Ecto neural progenitor cell (in vitro differentiated cells): ENCODE data around the gene ZNF501.

Experiments used
- DNase-seq: peaks from one replicate; pipeline ENCODE4 v3.0.0-alpha.2; 2018; ENCODE audit warnings: low spot score

The ZNF501 gene

DNA sequence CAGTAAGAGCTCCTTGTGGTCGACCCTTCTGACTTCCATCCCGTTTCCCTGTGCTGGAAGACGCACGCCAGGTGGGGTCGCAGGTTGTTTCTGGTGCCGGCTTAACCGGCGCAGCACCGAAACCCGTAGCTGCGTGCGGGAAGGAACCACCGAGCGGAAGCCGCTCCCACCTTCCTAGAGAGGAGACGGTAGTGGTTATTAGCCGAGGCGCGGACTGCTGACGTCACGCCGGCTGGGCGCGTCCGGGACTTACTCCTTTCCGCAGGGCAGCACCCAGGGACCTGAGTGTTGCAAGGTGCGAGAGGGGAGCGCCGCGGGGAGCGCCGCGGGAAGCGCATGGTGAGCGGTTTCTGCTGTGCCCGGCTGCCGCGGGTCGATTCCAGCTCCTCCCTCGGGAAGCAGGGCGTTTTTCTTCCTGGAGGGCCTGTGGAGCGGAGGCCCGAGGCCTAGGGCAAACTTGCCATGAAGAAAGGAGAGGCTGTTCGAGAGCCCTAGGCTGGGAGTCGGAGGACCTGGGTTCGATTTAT is at the start of gene ZNF501:
Gene ZNF501, plus strand, starts transcription at position 252 of the 527 bp plus-strand sequence. CDS start 4,787 bp downstream, outside the sequence.
- peak; percentile 92 for DNase-seq

DNA sequence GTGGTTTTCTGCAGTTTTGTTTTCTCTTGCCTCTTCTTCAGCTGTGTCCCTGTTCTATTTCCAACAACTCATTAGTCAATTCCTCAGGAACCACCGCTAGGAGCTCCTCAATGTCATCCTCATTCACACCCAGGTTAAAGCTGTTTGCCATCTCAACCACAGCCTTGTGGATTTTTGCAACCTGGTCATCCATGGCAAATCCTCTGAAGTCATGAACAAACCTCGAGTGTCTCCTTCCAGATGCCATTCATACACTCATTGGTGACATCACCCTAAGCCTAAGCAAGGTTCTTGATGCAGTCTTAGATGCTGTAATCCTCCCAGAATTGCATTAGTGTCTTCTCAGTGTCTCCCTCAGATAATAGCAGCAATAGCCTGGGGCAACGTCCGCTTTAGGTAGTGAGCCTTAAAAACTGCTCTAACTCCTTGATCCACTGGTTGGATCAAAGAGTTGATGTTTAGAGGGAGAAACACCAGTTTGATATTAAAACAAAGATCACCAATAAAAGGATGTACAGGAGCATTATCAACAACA is 48.4 kb upstream of the ZNF501 start:
- no peak for DNase-seq

DNA sequence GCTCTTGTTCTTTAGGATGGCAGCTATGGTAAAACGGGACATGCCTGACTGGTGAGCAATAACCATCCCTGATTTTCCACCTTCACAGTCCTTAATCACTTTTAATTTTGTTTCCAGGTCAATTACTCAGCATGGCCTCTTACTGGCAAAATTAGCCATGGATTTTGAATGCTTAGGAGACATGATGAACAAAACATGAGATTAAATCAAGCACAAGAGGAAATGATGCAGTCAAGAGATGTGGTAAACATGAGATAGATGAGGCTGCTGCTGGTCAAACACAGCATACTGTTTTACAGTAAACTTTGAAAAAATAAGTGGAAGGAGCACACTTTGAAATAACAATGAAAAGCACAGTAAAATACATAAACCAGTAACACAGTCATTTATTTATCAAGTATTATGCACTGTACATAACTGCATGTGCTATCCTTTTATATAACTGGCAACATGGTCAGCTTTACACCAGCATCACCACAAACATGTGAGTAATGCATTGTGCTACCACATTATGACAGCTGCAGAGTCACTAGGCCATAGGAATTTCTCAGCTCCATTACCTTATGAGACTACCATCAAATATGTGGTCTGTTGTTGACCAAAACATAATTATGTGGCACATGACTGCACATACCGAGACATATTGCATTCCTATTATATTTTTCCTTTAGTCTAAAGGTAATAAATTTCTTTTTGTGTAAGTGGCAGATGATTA is 47.1 kb upstream of the ZNF501 start:
- no peak for DNase-seq

DNA sequence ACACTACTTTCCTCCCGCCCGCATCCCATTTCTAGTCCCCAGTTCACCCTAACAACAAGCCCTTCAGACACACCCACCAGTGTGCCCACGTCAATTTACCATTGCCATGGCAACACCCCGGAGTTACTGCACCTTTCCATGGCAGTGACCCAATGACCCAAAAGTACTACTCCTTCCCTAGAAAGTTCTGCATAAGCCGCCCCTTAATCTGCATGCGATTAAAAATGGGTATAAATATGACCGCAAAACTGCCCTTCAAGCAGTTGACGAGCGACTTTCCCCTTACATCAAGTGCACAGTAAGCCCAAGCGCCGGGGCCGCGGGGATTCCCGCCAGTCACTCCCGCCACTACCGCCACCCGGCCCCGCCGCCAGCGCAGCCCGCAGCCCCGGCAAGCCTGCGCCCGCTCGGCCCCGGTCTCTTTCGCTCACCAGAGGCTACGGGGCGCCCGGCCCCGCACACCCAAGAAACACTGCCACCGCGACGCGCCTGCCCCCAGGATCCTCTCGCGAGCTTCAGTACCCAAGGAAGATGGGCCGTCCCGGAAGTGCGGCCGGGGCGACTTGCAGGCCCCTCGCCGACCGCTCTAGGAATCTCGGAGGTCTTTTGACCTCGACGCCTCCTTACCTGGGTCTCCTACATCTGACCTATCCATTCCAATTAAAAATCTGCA is 44.2 kb upstream of the ZNF501 start:
- peak; percentile 65 for DNase-seq

DNA sequence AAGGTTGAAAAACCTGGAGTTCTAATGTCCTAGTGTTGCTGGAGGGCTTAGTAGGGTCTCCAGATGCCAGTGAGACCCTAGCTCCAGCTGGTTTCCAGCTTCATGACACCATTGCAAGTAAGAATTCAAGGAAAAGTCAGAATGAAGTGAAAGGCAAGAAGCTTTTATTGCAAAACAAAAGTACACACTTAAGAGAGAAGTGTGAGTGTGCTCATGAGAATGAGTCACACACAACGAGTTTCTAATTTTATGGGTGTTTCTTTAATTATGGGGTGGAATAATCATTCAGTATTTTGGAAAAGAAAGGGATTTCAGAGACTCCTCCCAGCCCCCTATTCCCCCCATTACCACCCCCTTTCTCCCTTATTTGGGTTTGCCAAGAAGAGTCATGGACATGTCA is 41.5 kb upstream of the ZNF501 start:
- DNase-seq: no peak

DNA sequence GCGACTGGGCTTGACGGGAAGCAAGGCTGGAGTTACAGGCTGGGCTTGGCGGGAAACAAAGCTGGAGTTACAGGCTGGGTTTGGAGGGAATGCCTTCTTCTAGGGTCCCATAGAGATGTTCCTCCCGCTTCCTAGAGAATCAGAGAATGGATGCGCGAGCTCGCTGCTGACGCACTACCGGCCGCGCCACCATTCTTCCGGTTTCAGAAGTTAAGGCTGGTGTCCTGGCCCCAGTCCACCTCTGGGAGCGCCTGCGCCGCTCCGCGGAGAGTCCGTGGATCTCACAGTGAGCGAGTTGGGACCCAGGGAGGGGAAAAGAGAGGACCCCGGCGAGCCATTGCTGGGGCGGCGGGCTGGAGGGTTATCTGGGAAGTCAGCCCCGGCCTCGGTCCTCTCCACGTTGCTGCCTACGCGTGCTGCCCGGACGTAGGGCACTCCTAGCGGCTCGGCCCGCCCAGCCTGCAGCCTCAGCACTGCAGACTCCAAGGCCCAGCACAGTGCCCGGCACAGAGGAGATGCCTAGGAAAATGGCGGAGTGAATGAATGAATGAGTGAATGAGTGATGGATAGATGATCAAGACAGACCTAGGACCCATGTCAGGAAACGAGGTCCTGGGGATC is 16.9 kb upstream of the ZNF501 start, which contains the start of gene ZNF502:
Gene ZNF502, plus strand, starts transcription at position 206 of the 621 bp plus-strand sequence. CDS start 7,602 bp downstream, outside the sequence.
- DNase-seq: peak; percentile 78

DNA sequence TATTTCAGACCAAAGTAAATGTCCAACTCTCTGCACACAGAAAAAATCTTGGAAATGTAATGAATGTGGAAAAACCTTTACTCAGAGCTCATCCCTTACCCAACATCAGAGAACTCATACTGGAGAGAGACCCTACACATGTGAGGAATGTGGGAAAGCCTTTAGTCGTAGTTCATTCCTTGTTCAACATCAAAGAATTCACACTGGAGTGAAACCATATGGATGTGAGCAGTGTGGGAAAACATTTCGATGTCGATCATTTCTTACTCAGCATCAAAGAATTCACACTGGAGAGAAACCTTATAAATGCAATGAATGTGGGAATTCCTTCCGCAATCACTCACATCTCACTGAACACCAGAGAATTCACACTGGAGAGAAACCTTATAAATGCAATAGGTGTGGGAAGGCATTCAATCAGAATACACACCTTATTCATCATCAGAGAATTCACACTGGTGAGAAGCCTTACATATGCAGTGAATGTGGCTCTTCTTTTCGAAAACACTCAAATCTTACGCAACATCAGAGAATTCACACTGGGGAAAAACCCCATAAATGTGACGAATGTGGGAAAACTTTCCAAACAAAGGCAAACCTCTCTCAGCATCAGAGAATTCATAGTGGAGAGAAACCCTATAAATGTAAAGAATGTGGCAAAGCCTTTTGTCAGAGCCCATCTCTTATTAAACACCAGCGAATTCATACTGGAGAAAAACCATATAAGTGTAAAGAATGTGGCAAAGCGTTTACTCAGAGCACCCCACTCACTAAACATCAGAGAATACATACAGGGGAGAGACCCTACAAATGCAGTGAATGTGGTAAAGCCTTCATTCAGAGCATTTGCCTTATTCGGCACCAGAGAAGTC is 8.0 kb upstream of the ZNF501 start:
- no peak for DNase-seq

DNA sequence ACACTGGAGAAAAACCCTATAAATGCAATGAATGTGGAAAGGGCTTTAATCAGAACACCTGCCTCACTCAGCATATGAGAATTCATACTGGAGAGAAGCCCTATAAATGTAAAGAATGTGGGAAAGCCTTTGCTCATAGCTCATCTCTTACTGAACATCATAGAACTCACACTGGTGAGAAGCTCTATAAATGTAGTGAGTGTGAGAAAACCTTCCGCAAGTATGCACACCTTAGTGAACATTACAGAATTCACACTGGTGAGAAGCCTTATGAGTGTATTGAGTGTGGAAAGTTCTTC is 7.4 kb upstream of the ZNF501 start:
- DNase-seq: no peak

DNA sequence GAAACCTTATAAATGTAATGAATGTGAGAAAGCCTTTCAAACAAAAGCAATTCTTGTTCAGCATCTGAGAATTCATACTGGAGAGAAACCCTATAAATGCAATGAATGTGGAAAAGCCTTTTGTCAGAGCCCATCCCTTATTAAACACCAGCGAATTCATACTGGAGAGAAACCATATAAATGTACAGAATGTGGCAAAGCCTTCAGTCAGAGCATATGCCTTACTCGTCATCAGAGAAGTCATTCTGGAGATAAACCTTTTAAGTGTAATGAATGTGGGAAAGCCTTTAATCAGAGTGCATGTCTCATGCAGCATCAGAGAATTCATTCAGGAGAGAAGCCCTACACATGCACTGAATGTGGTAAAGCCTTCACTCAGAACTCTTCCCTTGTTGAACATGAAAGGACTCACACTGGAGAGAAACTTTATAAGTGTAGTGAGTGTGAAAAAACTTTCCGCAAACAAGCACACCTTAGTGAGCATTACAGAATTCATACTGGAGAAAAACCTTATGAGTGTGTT is 5.3 kb downstream of the ZNF501 start:
- DNase-seq: no peak

DNA sequence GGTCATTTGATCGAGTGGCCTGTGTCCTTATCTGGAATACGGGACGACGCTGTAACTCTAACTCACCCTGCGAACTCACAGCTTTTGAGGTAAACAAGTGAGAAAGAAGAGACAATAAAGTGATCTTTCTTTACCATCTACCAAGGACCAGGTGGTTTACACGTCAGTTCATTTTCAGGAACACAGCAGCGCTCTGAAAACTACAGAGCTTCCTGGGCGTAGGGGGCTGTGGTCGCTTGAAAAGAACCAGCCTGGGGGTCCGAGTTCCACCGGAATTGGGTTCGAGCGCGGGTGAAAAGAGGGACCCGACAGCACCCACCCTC is 31.6 kb downstream of the ZNF501 start:
- DNase-seq: no peak

DNA sequence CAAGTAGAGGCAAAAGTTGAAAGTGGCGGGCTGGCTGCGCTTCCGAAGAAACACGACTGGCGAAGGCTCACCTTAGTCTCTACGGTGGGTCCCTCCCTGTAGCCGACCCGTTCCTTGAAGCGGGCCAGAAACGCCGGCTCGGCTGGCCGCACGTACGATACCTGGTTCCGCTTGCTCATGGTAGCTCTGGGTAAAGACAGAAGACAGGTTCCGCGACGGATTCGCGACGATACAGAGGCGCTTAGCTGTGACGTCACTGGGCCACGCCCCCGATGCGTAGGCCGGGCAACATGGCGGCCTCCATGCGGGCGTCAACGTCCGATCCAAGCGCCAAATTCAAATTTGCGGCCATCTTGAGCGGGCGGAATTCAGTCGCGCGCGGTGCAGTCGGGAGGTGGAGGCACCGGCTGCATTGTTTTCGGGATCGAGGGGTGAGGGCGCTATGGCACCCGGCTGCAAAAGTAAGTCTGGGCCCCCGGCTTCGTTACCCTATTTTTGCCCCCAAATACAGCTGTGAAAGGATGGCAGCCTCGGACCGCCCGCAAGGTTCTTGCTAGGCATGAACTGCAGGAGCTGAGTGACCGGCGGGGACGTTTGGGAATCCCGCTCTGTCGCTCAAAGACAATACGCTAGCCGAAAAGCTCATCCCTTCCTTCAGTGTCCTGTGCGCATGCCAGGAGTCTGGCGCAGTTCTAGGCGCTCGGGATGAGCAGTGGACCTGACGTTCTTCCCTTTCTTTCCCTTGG is 32.2 kb downstream of the ZNF501 start, which contains the start of the genes KIAA1143 and KIF15:
Gene KIAA1143, minus strand, starts transcription at position 196 of the 746 bp plus-strand sequence. Its CDS starts 17 bp downstream, at position 179.
Gene KIF15, plus strand, starts transcription at position 371 of the 746 bp plus-strand sequence. Its CDS starts 72 bp downstream, at position 443.
- DNase-seq: peak; percentile 97

DNA sequence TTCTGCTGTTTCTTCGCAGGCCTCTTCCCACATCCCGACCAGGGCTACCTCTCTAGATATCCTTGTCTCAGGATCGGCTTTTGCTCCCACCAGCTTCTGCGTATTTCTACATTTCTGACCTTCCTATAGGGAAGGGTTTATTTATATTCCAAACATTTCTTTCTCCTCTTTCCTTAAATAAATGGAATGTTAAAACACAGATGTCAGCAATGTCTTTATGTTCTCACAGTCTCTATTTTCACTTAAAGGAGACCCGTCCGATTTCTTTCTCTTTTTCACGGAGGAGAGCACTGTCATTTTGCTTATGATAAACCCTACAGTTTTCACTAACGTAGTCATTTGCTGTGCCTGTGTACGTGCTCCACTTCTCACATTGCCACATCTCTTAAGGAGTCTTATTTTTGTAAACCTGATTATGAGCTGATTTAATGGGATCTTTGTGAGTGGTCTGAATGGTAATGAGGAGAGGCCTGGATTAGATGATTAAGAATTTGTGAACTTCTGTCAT is 32.8 kb downstream of the ZNF501 start:
- no peak for DNase-seq

DNA sequence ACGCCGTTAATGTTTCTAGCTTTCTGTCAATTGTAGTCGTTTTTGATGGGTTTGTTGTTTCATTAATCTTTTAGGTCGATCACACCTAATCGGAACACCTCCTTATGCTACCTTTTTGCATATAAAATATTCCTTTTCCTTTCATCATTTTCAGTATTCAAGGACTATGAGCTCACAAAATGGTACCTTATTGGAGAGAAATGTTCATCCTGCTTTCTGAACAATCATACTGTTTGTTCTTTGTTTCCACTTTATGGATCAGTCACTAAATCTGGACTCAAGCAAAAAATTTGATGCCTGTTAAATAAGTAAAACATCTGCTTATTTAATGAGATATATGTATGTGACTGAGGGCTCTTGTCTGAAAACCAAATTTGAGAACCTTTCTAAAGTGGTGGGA is 33.3 kb downstream of the ZNF501 start:
- no peak for DNase-seq

DNA sequence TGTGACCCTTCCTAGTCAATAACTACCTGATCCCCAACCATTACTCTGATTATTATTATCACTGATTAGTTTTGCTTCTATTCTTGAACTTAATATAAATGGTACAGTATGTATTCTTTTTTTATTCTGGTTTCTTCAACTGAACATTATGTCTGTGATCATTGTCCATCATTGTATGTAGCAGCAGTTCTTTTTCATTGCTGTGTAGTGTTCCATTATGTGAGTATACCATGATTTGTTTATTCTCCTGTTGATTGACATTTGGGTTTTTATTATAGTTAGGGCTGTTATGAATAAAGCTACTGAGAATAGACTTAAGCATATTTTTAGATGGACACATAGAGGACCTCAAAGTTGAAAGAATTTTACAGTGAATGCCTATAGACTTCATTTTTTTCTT is 34.8 kb downstream of the ZNF501 start:
- DNase-seq: no peak

DNA sequence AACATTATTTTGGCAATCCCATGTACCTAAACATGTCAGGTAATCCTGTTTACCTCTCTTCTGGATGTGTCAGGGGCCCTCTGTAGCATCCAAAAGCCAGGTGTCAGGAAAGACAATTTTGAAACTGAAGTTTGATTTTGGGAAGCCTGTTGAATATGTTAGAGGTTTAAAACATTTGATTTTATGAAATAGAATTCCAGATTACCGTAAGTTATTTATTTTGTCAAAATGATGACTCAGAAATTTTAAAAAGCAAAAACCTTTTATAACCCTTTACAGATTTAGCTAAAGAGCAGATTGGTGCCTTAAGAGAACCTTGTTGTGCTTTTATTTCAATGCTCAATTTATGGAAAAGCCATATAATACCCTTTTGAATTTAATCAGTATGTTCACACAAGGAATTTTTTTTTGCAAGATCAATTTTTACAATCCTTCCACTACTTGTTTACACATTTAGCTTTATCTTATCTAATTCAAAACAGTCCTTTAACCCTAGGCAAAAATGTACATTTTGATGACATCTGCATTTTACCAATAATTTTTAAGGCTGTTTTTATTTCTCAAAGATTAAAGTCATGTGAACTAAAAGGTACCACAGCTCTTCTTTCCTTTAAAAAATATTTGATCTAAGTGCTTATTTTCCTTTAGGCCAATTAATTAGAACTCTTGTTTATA is 42.1 kb downstream of the ZNF501 start:
- DNase-seq: no peak

DNA sequence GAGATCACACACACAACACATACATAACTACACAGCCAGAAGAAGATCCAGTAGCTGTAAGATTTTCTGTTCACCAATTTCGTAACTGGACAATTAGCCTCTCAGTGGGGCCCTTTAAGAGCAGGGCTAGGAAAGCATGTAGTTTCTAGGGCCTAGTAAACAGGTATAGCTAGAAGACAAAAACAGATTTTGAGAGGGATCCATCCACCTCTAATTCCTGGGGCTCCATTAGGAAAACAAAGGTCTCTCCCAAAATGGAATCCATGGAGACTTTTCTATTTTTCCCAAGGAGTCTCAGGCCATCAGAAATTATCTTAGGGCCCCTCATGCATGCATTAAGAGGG is 42.6 kb downstream of the ZNF501 start:
- DNase-seq: no peak

DNA sequence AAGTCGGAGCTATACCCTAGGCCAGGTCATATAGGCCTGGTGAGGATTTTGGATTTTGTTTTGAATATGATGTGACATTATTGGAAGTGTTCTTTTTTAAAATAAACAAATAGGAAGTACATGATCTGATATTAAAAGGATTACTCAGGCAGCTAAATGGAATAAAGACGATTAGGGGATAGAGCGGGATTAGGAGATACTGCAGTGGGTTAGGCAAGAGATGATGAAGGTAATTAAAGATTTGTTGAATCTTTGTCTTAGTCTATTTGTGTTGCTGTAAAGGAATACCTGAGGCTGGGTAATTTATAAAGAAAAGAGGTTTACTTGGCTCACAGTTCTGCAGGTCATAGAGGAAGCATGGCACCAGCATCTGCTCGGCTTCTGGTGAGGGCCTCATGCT is 53.5 kb downstream of the ZNF501 start:
- no peak for DNase-seq
